SK-N-SH treated with all-trans-retinoic acid at 6 μM for 48 hours (cell line): ENCODE data around the gene SIM2.

ENCODE experiments used
- ATAC-seq: fragments of 200-7000 bp; cut with Tn5 transposase; 3 replicates; pipeline ENCODE4 v1.9.1; 2020; ENCODE audit warnings: mild to moderate bottlenecking, moderate library complexity
- BACH2 ChIP-seq: fragments of 250-450 bp; sonication (Bioruptor Pico); IDR thresholded peaks from 2 replicates; pipeline ENCODE4 v1.9.0; 2021; ENCODE audit warnings: mild to moderate bottlenecking, borderline replicate concordance
- CSDC2 ChIP-seq: fragments of 250-450 bp; sonication (Bioruptor Pico); IDR thresholded peaks from 2 replicates; pipeline ENCODE4 v1.5.0; 2020; ENCODE audit warnings: mild to moderate bottlenecking, moderate library complexity
- CSRNP3 ChIP-seq: fragments of 250-450 bp; sonication (Bioruptor Pico); IDR thresholded peaks from 2 replicates; pipeline ENCODE4 v1.5.1; 2021; ENCODE audit warnings: mild to moderate bottlenecking, moderate library complexity
- ESRRG ChIP-seq: fragments of 250-450 bp; sonication (Bioruptor Pico); IDR thresholded peaks from 2 replicates; pipeline ENCODE4 v1.6.1; 2021; ENCODE audit warnings: mild to moderate bottlenecking
- GLIS3 ChIP-seq: fragments of 250-450 bp; sonication (Bioruptor Pico); IDR thresholded peaks from 2 replicates; pipeline ENCODE4 v1.5.0; 2020; ENCODE audit warnings: mild to moderate bottlenecking, moderate library complexity
- ISL1 ChIP-seq: fragments of 250-450 bp; sonication (Bioruptor Pico); IDR thresholded peaks from 2 replicates; pipeline ENCODE4 v2.1.2; 2022; ENCODE audit warnings: mild to moderate bottlenecking, moderate library complexity
- OSR1 ChIP-seq: fragments of 250-450 bp; sonication (Bioruptor Pico); IDR thresholded peaks from 2 replicates; pipeline ENCODE4 v1.8.0; 2022; ENCODE audit warnings: moderate library complexity, mild to moderate bottlenecking, inconsistent platforms
- PPARA ChIP-seq: fragments of 250-450 bp; sonication (Bioruptor Pico); IDR thresholded peaks from 2 replicates; pipeline ENCODE4 v1.5.0; 2020; ENCODE audit warnings: mild to moderate bottlenecking, borderline replicate concordance
- RARB ChIP-seq: fragments of 250-450 bp; sonication (Bioruptor Pico); IDR thresholded peaks from 2 replicates; pipeline ENCODE4 v1.8.0; 2021; ENCODE audit warnings: mild to moderate bottlenecking, moderate library complexity
- TCF4 ChIP-seq: fragments of 250-450 bp; sonication (Bioruptor Pico); IDR thresholded peaks from 2 replicates; pipeline ENCODE4 v1.8.0; 2021; ENCODE audit warnings: mild to moderate bottlenecking, moderate library complexity, borderline replicate concordance
- TOX ChIP-seq: fragments of 250-450 bp; sonication (Bioruptor Pico); IDR thresholded peaks from 2 replicates; pipeline ENCODE4 v1.8.0; 2021; ENCODE audit warnings: mild to moderate bottlenecking, moderate library complexity, borderline replicate concordance
- TSHZ2 ChIP-seq: fragments of 250-450 bp; sonication (Bioruptor Pico); IDR thresholded peaks from 2 replicates; pipeline ENCODE4 v1.5.0; 2020; ENCODE audit warnings: mild to moderate bottlenecking, moderate library complexity
- ZC3H10 ChIP-seq: fragments of 250-450 bp; sonication (Bioruptor Pico); IDR thresholded peaks from 2 replicates; pipeline ENCODE4 v1.5.1; 2021; ENCODE audit warnings: mild to moderate bottlenecking, moderate library complexity
- ZFP3 ChIP-seq: fragments of 250-450 bp; sonication (Bioruptor Pico); IDR thresholded peaks from 2 replicates; pipeline ENCODE4 v1.5.0; 2020; ENCODE audit warnings: mild to moderate bottlenecking, moderate library complexity
- ZFP30 ChIP-seq: fragments of 450-650 bp; formaldehyde crosslinking; IDR thresholded peaks from 2 replicates; pipeline ENCODE4 v1.5.0; 2022; ENCODE audit warnings: mild to moderate bottlenecking, moderate library complexity
- ZNF565 ChIP-seq: fragments of 450-650 bp; formaldehyde crosslinking; conservative IDR thresholded peaks from 2 replicates; pipeline ENCODE4 v1.5.0; 2020; ENCODE audit warnings: low read depth, mild to moderate bottlenecking, moderate library complexity
- ZNF70 ChIP-seq: fragments of 450-650 bp; formaldehyde crosslinking; IDR thresholded peaks from 2 replicates; pipeline ENCODE4 v1.5.0; 2020; ENCODE audit warnings: mild to moderate bottlenecking, moderate library complexity
- ZNF8 ChIP-seq: fragments of 450-650 bp; formaldehyde crosslinking; IDR thresholded peaks from 2 replicates; pipeline ENCODE4 v1.5.0; 2020; ENCODE audit warnings: mild to moderate bottlenecking, moderate library complexity
- TF ChIP-seq, protein P1 (sequence below): fragments of 250-450 bp; sonication (Bioruptor Pico); IDR thresholded peaks from 2 replicates; pipeline ENCODE4 v1.5.1; 2020; ENCODE audit warnings: low read depth, mild to moderate bottlenecking, moderate library complexity
- TF ChIP-seq, protein P2 (sequence below): fragments of 250-450 bp; sonication (Bioruptor Pico); IDR thresholded peaks from 2 replicates; pipeline ENCODE4 v1.8.0; 2021; ENCODE audit warnings: low read depth, mild to moderate bottlenecking, moderate library complexity, borderline replicate concordance

The SIM2 gene

DNA sequence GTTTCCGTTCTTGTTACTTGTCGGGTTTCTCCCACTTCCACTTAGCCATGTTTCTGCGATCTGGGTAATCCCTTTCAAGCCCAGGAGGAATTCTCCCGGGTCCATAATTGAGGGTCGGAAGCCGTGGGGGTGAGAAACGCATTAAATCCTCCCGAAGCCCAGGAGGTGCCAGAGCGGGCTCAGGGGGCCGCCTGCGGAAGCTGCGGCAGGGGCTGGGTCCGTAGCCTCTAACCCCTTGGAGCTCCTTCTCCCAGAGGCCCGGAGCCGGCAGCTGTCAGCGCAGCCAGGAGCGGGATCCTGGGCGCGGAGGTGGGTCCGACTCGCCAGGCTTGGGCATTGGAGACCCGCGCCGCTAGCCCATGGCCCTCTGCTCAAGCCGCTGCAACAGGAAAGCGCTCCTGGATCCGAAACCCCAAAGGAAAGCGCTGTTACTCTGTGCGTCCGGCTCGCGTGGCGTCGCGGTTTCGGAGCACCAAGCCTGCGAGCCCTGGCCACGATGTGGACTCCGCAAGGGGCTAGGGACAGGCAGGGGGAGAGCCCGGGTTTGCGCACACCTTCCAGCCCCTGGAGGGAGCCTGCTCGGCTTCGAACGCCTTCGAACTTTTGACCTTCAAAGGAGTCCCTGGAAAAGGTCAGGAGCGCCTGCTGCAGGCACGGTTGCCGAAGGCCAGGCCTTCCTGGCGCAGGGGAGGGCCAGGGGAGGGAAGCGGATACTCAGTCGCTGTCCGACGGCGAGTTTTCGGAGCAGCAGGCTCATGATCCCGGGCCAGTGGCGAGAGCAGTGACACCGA lies 1.7 kb upstream of the SIM2 start:
- no peak for ATAC-seq

DNA sequence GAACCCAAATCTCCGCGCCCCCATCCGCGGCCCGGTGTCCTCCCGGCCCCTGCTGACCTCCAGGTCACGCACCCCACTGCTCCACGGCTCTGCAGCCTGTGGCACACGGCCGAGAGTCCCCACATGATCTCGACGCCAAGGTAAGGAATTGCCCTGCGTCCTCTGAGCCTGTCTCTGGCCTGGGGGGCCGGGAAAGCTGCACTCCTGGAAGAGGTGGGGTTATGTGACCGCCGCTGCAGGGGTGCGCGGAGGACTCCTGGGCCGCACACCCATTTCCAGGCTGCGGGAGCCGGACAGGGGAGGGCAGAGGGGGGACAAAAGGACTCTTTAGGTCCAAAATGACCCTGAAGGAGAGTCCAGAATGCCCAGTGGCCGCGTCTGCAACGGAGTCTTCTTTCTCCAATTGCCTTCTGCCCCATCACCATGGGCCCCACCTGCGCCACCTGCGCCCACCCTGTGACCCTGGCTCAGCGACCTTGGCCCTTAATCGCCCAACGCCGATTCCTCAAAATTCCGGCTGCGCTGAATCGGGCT lies 997 bp upstream of the SIM2 start:
- ATAC-seq: no peak
- TF ChIP-seq TOX (no peak), RARB (CRISPR knock-in tag) (no peak), ZFP3 (CRISPR knock-in tag) (no peak), CSRNP3 (CRISPR knock-in tag) (no peak), ZNF8 (CRISPR knock-in tag) (no peak), PPARA (no peak), ESRRG (CRISPR knock-in tag) (no peak), ZNF565 (CRISPR knock-in tag) (no peak)
- TF ChIP-seq, protein P1, sequence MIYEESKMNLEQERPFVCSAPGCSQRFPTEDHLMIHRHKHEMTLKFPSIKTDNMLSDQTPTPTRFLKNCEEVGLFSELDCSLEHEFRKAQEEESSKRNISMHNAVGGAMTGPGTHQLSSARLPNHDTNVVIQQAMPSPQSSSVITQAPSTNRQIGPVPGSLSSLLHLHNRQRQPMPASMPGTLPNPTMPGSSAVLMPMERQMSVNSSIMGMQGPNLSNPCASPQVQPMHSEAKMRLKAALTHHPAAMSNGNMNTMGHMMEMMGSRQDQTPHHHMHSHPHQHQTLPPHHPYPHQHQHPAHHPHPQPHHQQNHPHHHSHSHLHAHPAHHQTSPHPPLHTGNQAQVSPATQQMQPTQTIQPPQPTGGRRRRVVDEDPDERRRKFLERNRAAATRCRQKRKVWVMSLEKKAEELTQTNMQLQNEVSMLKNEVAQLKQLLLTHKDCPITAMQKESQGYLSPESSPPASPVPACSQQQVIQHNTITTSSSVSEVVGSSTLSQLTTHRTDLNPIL (CRISPR knock-in tag): no peak

More for the DNA sequence above, 1.7 kb upstream of the SIM2 start:
- TF ChIP-seq GLIS3 (no peak), ZC3H10 (CRISPR knock-in tag) (no peak), TOX (no peak), ZFP3 (CRISPR knock-in tag) (no peak), TSHZ2 (CRISPR knock-in tag) (no peak), ESRRG (CRISPR knock-in tag) (no peak), BACH2 (CRISPR knock-in tag) (no peak), ISL1 (CRISPR knock-in tag) (no peak), OSR1 (CRISPR knock-in tag) (no peak), CSRNP3 (CRISPR knock-in tag) (no peak), ZNF565 (CRISPR knock-in tag) (no peak), ZNF8 (CRISPR knock-in tag) (no peak), ZNF70 (no peak), ZFP30 (CRISPR knock-in tag) (no peak)
- TF ChIP-seq, protein P1 (CRISPR knock-in tag): no peak
- TF ChIP-seq, all 23 proteins: peak for 0

GRCh38 chr21:36698385-36698980 lies 432 bp upstream of the SIM2 start:
- no peak for TF ChIP-seq ESRRG (CRISPR knock-in tag)
- TF ChIP-seq ZNF70: no peak
- no peak for TF ChIP-seq CSDC2 (CRISPR knock-in tag)
- no peak for TF ChIP-seq ZC3H10 (CRISPR knock-in tag)
- no peak for TF ChIP-seq ISL1 (CRISPR knock-in tag)
- no peak for TF ChIP-seq BACH2 (CRISPR knock-in tag)
- no peak for TF ChIP-seq TCF4 (CRISPR knock-in tag)
- no peak for TF ChIP-seq CSRNP3 (CRISPR knock-in tag)
- TF ChIP-seq ZNF8 (CRISPR knock-in tag): no peak
- no peak for TF ChIP-seq ZFP30 (CRISPR knock-in tag)
- no peak for TF ChIP-seq OSR1 (CRISPR knock-in tag)
- TF ChIP-seq, protein P2, sequence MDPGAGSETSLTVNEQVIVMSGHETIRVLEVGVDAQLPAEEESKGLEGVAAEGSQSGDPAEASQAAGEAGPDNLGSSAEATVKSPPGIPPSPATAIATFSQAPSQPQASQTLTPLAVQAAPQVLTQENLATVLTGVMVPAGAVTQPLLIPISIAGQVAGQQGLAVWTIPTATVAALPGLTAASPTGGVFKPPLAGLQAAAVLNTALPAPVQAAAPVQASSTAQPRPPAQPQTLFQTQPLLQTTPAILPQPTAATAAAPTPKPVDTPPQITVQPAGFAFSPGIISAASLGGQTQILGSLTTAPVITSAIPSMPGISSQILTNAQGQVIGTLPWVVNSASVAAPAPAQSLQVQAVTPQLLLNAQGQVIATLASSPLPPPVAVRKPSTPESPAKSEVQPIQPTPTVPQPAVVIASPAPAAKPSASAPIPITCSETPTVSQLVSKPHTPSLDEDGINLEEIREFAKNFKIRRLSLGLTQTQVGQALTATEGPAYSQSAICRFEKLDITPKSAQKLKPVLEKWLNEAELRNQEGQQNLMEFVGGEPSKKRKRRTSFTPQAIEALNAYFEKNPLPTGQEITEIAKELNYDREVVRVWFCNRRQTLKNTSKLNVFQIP (CRISPR knock-in tag): no peak
- TF ChIP-seq TOX: no peak
- TF ChIP-seq ZFP3 (CRISPR knock-in tag): no peak
- TF ChIP-seq, all 23 proteins: peak for 0
- ATAC-seq: no peak
